Measurements from ENCODE around the gene PHC1. TPM values are rescaled to one million over a fixed set of nuclear protein-coding genes. Genes with fewer than 3 reads are reported as not detected.

PHC1 gene
- total and polyA plus RNA-seq, 2 donors (not counting 1 experiment from before 2014, with no cell fraction given), result 64.2 to 86.9 TPM

- H4K20me1 ChIP-seq (ENCODE audit: control insufficient read depth, insufficient read depth, low read length, poor library complexity, severe bottlenecking), result no peaks in the 10 kb centered on the region
- Mint-ChIP-seq H3K27ac (no peak overlapping the region), H3K4me3 (no peak overlapping the region), H3K4me1 (peaks cover under 1% of the 10 kb centered on the region), H3K27me3 (no peaks in the 10 kb centered on the region), H3K9me3 (ENCODE audit: insufficient read depth) (no peaks in the 10 kb centered on the region)
- TF ChIP-seq EZH2 (IDR thresholded peaks at IDR 0.05; ENCODE audit: borderline replicate concordance, insufficient read depth, low read depth, low read length, poor library complexity, severe bottlenecking), result no peak
- TF ChIP-seq CTCF (IDR thresholded peaks at IDR 0.05), result no peak
- ATAC-seq (ENCODE audit: low read depth), result no peak
- no peak overlapping the region for H3K4me3 ChIP-seq (ENCODE audit: control extremely low read depth in 1 of 5, extremely low read depth in 1 of 5, insufficient read depth in 1 of 5, low read depth in 2 of 5, low read length in 4 of 5)
- DNase-seq, result no peak
- peaks cover 0 to 6% (median 0%) of the 10 kb centered on the region in 3 donors for H3K9me3 ChIP-seq (ENCODE audit: control extremely low read depth in 1 of 3, control insufficient read depth in 2 of 3, insufficient read depth in 1 of 3, low read length in 2 of 3)
- H3K4me2 ChIP-seq (replicated peaks; ENCODE audit: low read depth, low read length, poor library complexity, severe bottlenecking), result no peak overlapping the region
- no peaks in the 10 kb centered on the region for H3K4me1 ChIP-seq (ENCODE audit: control insufficient read depth in 2 of 2, insufficient read depth in 2 of 2, low read length in 2 of 2)
- ChIA-PET POLR2A (no interaction called here), CTCF (no interaction called here)
- H3K27me3 ChIP-seq (replicated peaks in 1 of 4; ENCODE audit: control extremely low read depth in 1 of 4, control insufficient read depth in 3 of 4, insufficient read depth in 4 of 4, low read length in 3 of 4), result no peaks in the 10 kb centered on the region
- H2AFZ ChIP-seq (ENCODE audit: insufficient read depth, low read depth, low read length, poor library complexity, severe bottlenecking), result no peak overlapping the region
- intact Hi-C loops (cut with micrococcal nuclease), result loop anchor here (10.0 kb wide), 1 partner anchor 62 kb away; no protein-coding TSS in a partner anchor
- peaks cover 15% of the 10 kb centered on the region for H3K79me2 ChIP-seq (ENCODE audit: control insufficient read depth, insufficient read depth, low read length)
- H3K27ac ChIP-seq (ENCODE audit: low read length in 2 of 2), result no peak overlapping the region
- WGBS (ENCODE audit: insufficient coverage), result 98% methylated on average over 5 of the region's 7 CpGs
- H3K9ac ChIP-seq (ENCODE audit: low read length), result no peak overlapping the region
- H3K36me3 ChIP-seq (replicated peaks in 1 of 2; ENCODE audit: control extremely low read depth in 1 of 2, control insufficient read depth in 1 of 2, extremely low read depth in 1 of 2, insufficient read depth in 2 of 2, low read length in 1 of 2), result no peaks in the 10 kb centered on the region
Observed at GRCh38 chr12:8956772-8957171, 42.5 kb downstream of the PHC1 start.

- TF ChIP-seq CTCF (IDR thresholded peaks at IDR 0.05) (no peak), EZH2 (IDR thresholded peaks at IDR 0.05; ENCODE audit: borderline replicate concordance, insufficient read depth, low read depth, low read length, poor library complexity, severe bottlenecking) (no peak)
- WGBS (ENCODE audit: insufficient coverage), result no CpG with 5 or more reads among the region's 4 CpGs
- Histone ChIP-seq H3K9me3 (ENCODE audit: control extremely low read depth in 1 of 3, control insufficient read depth in 2 of 3, insufficient read depth in 1 of 3, low read length in 2 of 3) (peaks cover 0 to 6% (median 0%) of the 10 kb centered on the region in 3 donors), H3K9ac (ENCODE audit: low read length) (no peak overlapping the region), H3K4me3 (ENCODE audit: control extremely low read depth in 1 of 5, extremely low read depth in 1 of 5, insufficient read depth in 1 of 5, low read depth in 2 of 5, low read length in 4 of 5) (no peak overlapping the region), H2AFZ (ENCODE audit: insufficient read depth, low read depth, low read length, poor library complexity, severe bottlenecking) (no peak overlapping the region), H3K27ac (ENCODE audit: low read length in 2 of 2) (no peak overlapping the region), H3K36me3 (replicated peaks in 1 of 2; ENCODE audit: control extremely low read depth in 1 of 2, control insufficient read depth in 1 of 2, extremely low read depth in 1 of 2, insufficient read depth in 2 of 2, low read length in 1 of 2) (no peaks in the 10 kb centered on the region), H3K79me2 (ENCODE audit: control insufficient read depth, insufficient read depth, low read length) (peaks cover 10% of the 10 kb centered on the region), H3K27me3 (replicated peaks in 1 of 4; ENCODE audit: control extremely low read depth in 1 of 4, control insufficient read depth in 3 of 4, insufficient read depth in 4 of 4, low read length in 3 of 4) (no peaks in the 10 kb centered on the region), H3K4me1 (ENCODE audit: control insufficient read depth in 2 of 2, insufficient read depth in 2 of 2, low read length in 2 of 2) (no peaks in the 10 kb centered on the region), H4K20me1 (ENCODE audit: control insufficient read depth, insufficient read depth, low read length, poor library complexity, severe bottlenecking) (no peaks in the 10 kb centered on the region), H3K4me2 (replicated peaks; ENCODE audit: low read depth, low read length, poor library complexity, severe bottlenecking) (no peak overlapping the region)
- intact Hi-C loops (cut with micrococcal nuclease), result loop anchor here (10.0 kb wide), 1 partner anchor 63 kb away; no protein-coding TSS in a partner anchor
- Mint-ChIP-seq H3K27ac (no peak overlapping the region), H3K4me1 (no peaks in the 10 kb centered on the region), H3K9me3 (ENCODE audit: insufficient read depth) (no peaks in the 10 kb centered on the region), H3K27me3 (no peaks in the 10 kb centered on the region), H3K4me3 (no peak overlapping the region)
- DNase-seq, result no peak
- POLR2A ChIA-PET, result no interaction called here
- CTCF ChIA-PET, result no interaction called here
- ATAC-seq (ENCODE audit: low read depth), result no peak
Observed at GRCh38 chr12:8957561-8957960, 43.3 kb downstream of the PHC1 start.

Measured in B cell (primary cell).